Measurements from ENCODE around the gene GPR45. TPM values are rescaled to one million over a fixed set of nuclear protein-coding genes. Genes with fewer than 3 reads are reported as not detected.
A peak's percentile ranks its signal among the peaks of the same experiment; 100 is the strongest.

GPR45 gene
- polyA plus RNA-seq (2012; ENCODE audit: low read depth, missing spikeins) = not detected

- FAIRE-seq (no peak), DNase-seq (ENCODE audit: insufficient read length, low spot score) (no peak)
- TF ChIP-seq PAX5 (IDR thresholded peaks at IDR 0.05; ENCODE audit: insufficient read depth, low read length, severe bottlenecking) (no peak), POLR2AphosphoS5 (IDR thresholded peaks at IDR 0.05; ENCODE audit: low read depth, low read length) (no peak), POU2F2 (IDR thresholded peaks at IDR 0.05; ENCODE audit: low read depth, low read length) (no peak), POLR2A (IDR thresholded peaks at IDR 0.05; ENCODE audit: low read depth, low read length) (no peak), SPI1 (IDR thresholded peaks at IDR 0.05; ENCODE audit: low read depth, low read length) (no peak), TAF1 (IDR thresholded peaks at IDR 0.05; ENCODE audit: low read depth, low read length) (no peak)
Measured at GRCh38 chr2:105241443-105241842, at the start of gene GPR45. GPR45 (plus strand) TSS chr2:105241743; CDS start chr2:105241859, 116 bp downstream.

- FAIRE-seq (no peak), DNase-seq (ENCODE audit: insufficient read length, low spot score) (no peak)
- TF ChIP-seq POU2F2 (IDR thresholded peaks at IDR 0.05; ENCODE audit: low read depth, low read length) (no peak), TAF1 (IDR thresholded peaks at IDR 0.05; ENCODE audit: low read depth, low read length) (no peak), POLR2A (IDR thresholded peaks at IDR 0.05; ENCODE audit: low read depth, low read length) (no peak), POLR2AphosphoS5 (IDR thresholded peaks at IDR 0.05; ENCODE audit: low read depth, low read length) (no peak), PAX5 (IDR thresholded peaks at IDR 0.05; ENCODE audit: insufficient read depth, low read length, severe bottlenecking) (no peak), SPI1 (IDR thresholded peaks at IDR 0.05; ENCODE audit: low read depth, low read length) (no peak)
Measured at GRCh38 chr2:105194022-105194675, 47.4 kb upstream of the GPR45 start.

GRCh38 chr2:105196651-105197050 lies 44.9 kb upstream of the GPR45 start:
- TF ChIP-seq SPI1 (IDR thresholded peaks at IDR 0.05; ENCODE audit: low read depth, low read length) (no peak), PAX5 (IDR thresholded peaks at IDR 0.05; ENCODE audit: insufficient read depth, low read length, severe bottlenecking) (no peak), TAF1 (IDR thresholded peaks at IDR 0.05; ENCODE audit: low read depth, low read length) (no peak), POU2F2 (IDR thresholded peaks at IDR 0.05; ENCODE audit: low read depth, low read length) (no peak), POLR2A (IDR thresholded peaks at IDR 0.05; ENCODE audit: low read depth, low read length) (no peak), POLR2AphosphoS5 (IDR thresholded peaks at IDR 0.05; ENCODE audit: low read depth, low read length) (no peak)
- no peak for FAIRE-seq
- DNase-seq (ENCODE audit: insufficient read length, low spot score) = no peak

GRCh38 chr2:105215586-105216192 lies 25.9 kb upstream of the GPR45 start:
- FAIRE-seq = no peak
- TF ChIP-seq TAF1 (IDR thresholded peaks at IDR 0.05; ENCODE audit: low read depth, low read length) = no peak
- no peak for TF ChIP-seq POU2F2 (IDR thresholded peaks at IDR 0.05; ENCODE audit: low read depth, low read length)
- TF ChIP-seq POLR2AphosphoS5 (IDR thresholded peaks at IDR 0.05; ENCODE audit: low read depth, low read length) = no peak
- no peak for TF ChIP-seq POLR2A (IDR thresholded peaks at IDR 0.05; ENCODE audit: low read depth, low read length)
- TF ChIP-seq PAX5 (IDR thresholded peaks at IDR 0.05; ENCODE audit: insufficient read depth, low read length, severe bottlenecking) = no peak

GRCh38 chr2:105220604-105221003 lies 20.9 kb upstream of the GPR45 start:
- no peak for TF ChIP-seq POU2F2 (IDR thresholded peaks at IDR 0.05; ENCODE audit: low read depth, low read length)
- no peak for TF ChIP-seq SPI1 (IDR thresholded peaks at IDR 0.05; ENCODE audit: low read depth, low read length)
- no peak for TF ChIP-seq POLR2AphosphoS5 (IDR thresholded peaks at IDR 0.05; ENCODE audit: low read depth, low read length)
- no peak for TF ChIP-seq TAF1 (IDR thresholded peaks at IDR 0.05; ENCODE audit: low read depth, low read length)
- no peak for TF ChIP-seq POLR2A (IDR thresholded peaks at IDR 0.05; ENCODE audit: low read depth, low read length)
- no peak for TF ChIP-seq PAX5 (IDR thresholded peaks at IDR 0.05; ENCODE audit: insufficient read depth, low read length, severe bottlenecking)
- FAIRE-seq (no peak), DNase-seq (ENCODE audit: insufficient read length, low spot score) (no peak)

More at GRCh38 chr2:105215586-105216192, 25.9 kb upstream of the GPR45 start:
- DNase-seq (ENCODE audit: insufficient read length, low spot score) = no peak

- FAIRE-seq (no peak), DNase-seq (ENCODE audit: insufficient read length, low spot score) (no peak)
- no peak for TF ChIP-seq SPI1 (IDR thresholded peaks at IDR 0.05; ENCODE audit: low read depth, low read length)
- TF ChIP-seq TAF1 (IDR thresholded peaks at IDR 0.05; ENCODE audit: low read depth, low read length) = no peak
- no peak for TF ChIP-seq POLR2A (IDR thresholded peaks at IDR 0.05; ENCODE audit: low read depth, low read length)
- TF ChIP-seq POLR2AphosphoS5 (IDR thresholded peaks at IDR 0.05; ENCODE audit: low read depth, low read length) = no peak
- TF ChIP-seq POU2F2 (IDR thresholded peaks at IDR 0.05; ENCODE audit: low read depth, low read length) = no peak
- no peak for TF ChIP-seq PAX5 (IDR thresholded peaks at IDR 0.05; ENCODE audit: insufficient read depth, low read length, severe bottlenecking)
Measured at GRCh38 chr2:105224444-105224843, 17.1 kb upstream of the GPR45 start.

GRCh38 chr2:105231232-105231619 lies 10.3 kb upstream of the GPR45 start:
- DNase-seq (ENCODE audit: insufficient read length, low spot score) = no peak
- TF ChIP-seq TAF1 (IDR thresholded peaks at IDR 0.05; ENCODE audit: low read depth, low read length) = no peak
- no peak for FAIRE-seq

- DNase-seq (ENCODE audit: insufficient read length, low spot score) (no peak), FAIRE-seq (peak; percentile 40)
- TF ChIP-seq PAX5 (IDR thresholded peaks at IDR 0.05; ENCODE audit: insufficient read depth, low read length, severe bottlenecking) (no peak), POU2F2 (IDR thresholded peaks at IDR 0.05; ENCODE audit: low read depth, low read length) (peak; percentile 56; the same call in 1 of the 2 replicates)
Measured at GRCh38 chr2:105235388-105236059, 6.0 kb upstream of the GPR45 start.

GRCh38 chr2:105236060-105236424 lies 5.5 kb upstream of the GPR45 start:
- FAIRE-seq (no peak), DNase-seq (ENCODE audit: insufficient read length, low spot score) (no peak)
- TF ChIP-seq POLR2AphosphoS5 (IDR thresholded peaks at IDR 0.05; ENCODE audit: low read depth, low read length) (no peak), SPI1 (IDR thresholded peaks at IDR 0.05; ENCODE audit: low read depth, low read length) (no peak), PAX5 (IDR thresholded peaks at IDR 0.05; ENCODE audit: insufficient read depth, low read length, severe bottlenecking) (no peak), POU2F2 (IDR thresholded peaks at IDR 0.05; ENCODE audit: low read depth, low read length) (no peak)

All from GM12891 (cell line).